SW 1271 (cell line): Measurements from ENCODE around the gene PLEKHF1.

Experiments
- DNase-seq, 2 experiments: peaks; one replicate each; lab custom pipeline; 2025; lab: John Stamatoyannopoulos, UW

The PLEKHF1 gene

DNA sequence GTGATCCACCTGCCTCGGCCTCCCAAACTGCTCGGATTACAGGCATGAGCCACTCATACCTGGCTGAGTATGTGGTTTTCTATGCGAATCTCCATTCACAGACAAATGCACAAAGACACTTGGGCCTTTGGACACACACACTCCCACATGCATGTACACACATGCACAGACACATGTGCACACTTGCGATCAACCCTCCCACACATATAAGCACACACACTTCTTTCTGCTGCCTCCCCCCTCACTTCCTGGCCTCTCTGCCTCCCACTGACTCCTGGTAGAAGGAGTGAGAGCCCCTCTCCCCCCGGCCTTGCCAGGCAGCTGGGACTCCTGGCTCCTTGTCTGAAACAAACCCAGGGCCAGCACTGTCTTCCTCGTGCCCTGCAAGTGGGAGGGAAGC is 29.3 kb upstream of the PLEKHF1 start:
- no peak for DNase-seq

DNA sequence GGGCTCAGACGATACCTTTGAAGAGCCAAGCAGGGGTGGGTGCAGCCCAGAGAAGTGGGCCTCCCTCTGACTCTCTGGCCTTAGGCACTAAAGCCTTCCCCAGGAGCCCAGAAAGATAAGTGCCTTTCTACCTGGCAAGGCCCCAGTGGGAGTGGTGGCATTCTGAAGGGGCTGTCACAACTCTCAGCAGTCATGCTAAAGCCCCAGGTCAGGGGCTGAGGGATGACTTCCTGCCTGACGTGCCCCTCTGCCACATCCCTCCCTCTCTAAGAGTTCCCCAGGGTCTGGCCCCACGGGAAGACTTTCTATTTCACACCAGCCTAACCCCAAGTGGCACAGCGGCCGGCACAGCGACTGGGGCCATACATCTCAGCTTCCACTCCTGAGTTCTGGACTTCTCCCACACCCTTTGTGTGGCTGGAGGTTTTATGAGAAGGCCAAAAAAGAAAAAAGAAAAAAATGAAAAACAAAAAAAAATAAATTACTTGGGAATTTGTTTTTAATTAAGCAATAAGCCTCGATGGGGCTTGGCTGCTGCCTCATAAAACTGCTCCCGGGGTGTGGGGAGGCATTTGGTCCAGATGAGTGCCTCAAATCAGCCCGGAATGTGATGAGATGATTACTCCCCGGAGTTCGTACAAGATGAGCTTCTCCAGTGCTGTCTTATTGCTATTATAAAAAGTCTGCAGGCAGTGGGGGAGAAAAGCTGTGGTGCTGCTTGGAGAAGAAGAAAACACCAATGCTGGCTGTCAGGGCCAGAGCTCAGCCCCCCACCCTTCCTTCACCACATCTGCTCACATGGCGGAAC is 28.5 kb upstream of the PLEKHF1 start:
- no peak for DNase-seq

DNA sequence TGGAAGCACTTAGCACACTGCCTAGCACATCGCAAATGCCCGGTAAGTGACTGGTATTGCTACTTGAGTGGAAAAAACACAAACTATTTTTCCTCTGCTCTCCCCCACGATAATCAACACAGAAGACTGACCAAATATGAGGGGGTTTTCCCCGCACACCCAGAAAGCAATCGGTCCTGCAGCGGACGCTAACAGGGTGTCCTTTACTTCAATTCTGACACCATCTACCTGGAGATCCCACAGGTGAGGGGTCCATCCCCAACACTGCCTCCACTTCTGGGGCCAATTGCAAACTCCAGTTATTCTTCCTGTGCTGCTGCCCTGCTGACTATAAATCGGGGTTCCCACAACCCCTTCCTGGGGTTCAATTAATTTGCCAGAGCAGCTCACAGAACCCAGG is 26.2 kb upstream of the PLEKHF1 start:
- no peak for DNase-seq

DNA sequence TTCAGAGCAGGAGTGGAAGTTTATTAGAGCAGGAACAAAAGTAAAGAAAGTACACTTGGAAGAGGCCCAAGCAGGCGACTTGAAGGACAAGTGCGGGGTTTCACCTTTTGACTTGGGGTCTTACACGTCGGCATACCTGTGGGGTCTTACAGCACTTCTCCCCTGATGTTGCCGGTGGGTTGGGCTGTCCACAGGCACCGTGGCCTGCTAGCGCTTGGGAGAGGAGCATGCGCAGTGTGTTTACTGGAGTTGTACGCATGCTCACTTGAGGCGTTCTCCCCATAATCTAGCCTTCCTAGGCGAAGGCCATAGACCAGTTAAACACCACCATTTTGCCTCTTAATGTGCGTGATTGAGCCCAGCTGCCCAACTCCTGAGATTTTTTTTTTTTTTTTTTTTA is 25.0 kb upstream of the PLEKHF1 start:
- no peak for DNase-seq

DNA sequence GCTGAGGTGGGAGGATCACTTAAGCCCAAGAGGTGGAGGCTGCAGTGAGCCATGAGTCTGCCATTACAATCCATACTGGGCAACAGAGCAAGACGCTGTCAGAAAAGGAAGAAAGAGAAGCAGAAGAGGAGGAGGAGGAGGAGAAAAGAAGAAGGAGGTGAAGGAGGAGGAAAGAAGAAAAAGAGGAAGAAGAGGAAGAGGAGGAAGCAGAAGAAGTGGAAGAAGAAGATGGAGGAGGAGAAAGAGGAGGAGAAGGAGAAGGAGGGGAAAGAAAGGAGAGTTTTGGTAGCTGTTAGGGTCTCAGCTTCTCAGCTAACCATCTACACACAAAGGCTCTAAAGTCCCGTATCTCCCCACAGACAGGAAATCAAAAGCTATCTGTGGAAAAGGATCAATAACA is 23.7 kb upstream of the PLEKHF1 start:
- no peak for DNase-seq

DNA sequence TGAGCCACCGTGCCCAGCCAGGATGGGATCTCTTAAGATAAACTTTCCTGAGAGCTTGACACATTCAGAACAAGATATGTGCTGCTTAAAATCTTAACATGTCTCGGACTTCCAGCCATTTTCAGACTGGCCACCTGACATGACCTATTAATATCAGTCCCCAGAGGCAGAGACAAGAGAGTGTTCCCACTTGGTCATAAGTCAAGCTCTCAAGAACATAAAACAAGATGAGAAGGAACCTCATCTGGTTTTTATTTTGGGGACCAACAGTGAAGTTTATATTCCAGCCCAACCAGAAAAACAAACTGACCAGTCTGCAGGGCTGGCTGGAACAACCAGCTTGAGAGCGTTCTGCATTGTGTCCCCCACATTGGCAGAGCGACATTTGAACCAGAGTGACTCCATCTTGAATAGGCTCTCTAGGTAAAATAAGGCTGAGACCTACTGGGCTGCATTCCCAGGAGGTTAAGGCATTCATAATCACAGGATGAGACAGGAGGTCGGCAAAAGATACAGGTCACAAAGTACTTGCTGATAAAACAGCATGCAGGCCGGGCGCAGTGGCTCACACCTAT is 21.8 kb upstream of the PLEKHF1 start:
- no peak for DNase-seq

DNA sequence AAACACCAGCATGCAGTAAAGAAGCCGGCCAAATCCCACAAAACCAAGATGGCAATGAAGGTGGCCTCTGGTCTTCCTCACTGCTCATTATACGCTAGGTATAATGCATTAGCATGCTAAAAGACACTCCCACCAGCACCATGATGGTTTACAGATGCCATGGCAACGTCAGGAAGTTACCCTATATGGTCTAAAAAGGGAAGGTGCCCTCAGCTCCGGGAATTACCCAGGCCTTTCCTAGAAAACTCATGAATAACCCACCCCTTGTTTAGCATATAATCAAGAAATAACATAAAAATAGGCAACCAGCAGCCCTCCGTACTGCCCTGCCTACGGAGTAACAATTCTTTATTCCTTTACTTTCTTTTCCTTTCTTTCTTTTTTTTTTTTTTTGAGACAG is 21.1 kb upstream of the PLEKHF1 start:
- DNase-seq = no peak

DNA sequence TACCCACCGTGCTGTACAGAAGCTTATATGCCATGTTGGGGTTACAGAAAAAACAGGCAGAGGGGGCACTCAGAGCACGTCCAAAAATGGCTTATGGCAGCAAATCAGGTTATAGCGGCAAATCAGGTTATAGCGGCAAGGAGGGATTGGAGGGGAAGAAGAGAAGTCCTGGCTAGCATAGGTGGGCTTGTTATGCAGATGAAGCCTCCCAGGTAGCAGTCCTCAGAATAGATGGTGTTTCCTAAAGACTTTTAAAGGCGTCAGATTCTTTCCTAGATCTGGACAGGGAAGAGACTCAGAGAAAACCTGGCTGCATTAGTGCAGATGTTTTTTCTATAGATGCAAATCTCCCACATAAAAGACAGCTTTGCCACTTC is 19.8 kb upstream of the PLEKHF1 start:
- DNase-seq = no peak

DNA sequence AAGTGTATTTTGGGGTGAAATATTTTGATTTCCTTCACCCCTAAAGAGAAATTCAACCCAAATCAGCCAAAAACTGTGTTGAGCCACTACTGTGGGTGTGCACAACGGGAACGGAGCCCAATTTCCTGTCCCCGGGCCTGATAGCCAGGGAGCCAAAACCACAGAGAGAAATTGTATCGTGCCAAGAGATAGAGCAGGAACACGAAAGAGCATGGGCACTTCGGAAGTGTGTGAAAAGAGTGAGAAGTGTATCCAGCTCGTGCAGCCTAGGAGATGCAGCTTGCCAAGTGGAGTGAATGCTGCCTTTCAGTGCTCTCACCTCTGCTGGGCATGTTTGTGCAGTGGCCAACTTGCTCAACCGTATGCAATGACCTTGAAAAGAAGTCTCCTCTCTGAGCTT is 19.4 kb upstream of the PLEKHF1 start:
- no peak for DNase-seq

DNA sequence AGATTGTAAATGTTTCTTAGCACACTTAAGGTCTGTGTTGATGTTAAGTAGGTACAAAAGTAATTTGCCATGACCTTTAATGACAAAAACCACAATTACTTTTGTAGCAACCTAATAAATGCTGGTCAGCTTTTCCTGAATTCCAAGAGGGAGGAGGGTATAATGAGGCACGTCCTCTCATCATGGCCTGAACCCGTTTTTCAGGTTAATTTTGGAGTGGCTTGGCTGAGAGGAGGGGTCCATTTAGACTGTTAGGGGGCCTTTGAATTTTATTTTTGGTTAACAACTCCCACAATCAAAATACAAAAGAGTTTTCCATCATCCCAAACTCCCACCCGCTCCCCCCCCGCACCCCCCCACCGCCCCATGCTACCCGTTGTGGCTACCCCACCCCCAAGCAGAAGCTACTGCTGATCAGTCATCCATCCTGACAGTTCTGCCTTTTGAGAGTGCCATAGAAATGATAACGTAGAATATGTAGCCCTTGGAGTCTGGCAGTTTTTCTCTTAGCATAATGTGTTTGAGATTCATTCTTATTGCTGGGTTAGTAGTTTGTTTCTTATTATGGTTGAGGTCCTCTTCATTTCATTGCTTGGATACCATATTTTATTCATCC is 14.4 kb upstream of the PLEKHF1 start:
- DNase-seq = no peak

DNA sequence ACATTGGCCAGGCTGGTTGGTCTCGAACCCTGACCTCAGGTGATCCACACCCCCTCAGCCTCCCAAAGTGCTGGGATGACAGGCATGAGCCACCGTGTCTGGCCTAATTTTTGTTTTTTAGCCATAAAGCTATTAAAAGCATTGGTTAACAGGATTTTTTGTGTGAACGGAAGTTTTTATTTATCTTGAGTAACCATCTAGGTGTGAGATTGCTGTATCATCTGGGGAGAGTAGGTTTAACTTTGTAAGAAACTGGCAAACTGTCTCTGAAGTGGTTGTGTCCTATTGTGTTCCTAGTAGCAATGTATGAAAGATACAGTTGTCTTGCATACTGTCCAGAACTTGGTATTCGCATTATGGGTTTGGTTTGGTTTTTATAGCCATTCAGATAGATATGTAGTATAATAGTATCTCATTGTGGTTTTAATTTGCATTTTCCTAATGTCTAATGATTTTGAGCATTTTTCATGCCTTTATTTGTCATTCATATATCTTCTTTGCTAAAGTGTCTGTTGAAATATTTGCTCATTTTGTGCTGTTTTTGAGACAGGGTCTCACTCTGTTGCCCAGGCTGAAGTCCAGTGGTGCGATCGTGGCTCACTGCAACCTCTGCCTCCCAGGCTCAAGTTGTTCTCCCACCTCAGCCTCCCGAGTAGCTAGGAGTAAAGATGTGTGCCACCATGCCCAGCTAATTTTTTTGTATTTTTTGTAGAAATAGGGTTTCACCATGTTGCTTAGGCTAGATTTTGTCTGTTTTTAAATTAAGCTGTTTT is 13.5 kb upstream of the PLEKHF1 start:
- no peak for DNase-seq

DNA sequence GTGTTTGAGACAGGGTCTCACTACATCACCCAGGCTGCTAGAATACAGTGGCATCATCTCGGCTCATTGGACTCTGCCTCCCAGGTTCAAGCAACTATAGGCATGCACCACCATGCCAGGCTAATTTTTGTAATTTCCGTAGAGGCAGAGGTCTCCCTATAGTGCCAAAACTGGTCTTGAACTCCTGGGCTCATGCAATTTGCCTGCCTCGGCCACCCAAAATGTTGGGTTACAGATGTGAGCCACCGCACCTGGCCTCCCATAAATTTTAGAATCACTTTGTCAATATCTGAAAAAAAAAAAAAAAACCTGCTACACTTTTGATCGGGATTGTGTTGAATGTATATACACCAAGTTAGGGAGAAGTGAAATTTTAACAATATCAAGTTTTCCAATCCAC is 11.9 kb upstream of the PLEKHF1 start:
- no peak for DNase-seq

DNA sequence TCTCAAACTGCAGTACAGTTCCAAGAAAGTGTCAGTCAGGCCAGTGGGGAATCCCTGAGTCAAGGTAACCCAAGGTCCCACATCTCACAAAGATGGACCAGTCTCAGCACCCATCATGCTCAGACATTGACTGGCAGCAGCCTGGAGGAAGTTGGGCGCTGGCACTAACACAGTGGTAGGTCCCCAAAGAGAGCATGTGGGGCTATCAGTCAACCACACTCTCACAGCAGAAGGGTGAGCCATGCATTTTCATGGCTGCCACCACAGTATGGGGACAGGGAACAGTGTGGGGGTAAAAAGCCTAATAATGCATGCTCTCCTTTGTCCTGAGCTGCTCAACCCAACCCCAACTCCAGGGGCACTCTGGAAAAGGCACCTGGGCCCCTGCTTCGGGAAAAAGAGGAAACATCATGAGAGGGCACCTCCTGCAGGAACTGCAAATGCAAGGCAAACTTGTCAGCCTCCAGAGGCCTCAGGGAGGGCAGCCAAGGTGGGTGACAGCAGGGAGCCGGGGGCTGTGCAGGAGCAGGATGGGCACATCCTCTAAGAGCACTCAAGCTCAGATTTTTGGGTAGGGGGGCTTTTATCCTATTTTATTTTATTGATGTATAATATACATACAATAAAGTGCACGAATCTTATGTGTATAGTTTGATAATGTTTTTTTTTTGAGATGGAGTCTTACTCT is 9.5 kb upstream of the PLEKHF1 start:
- no peak for DNase-seq

DNA sequence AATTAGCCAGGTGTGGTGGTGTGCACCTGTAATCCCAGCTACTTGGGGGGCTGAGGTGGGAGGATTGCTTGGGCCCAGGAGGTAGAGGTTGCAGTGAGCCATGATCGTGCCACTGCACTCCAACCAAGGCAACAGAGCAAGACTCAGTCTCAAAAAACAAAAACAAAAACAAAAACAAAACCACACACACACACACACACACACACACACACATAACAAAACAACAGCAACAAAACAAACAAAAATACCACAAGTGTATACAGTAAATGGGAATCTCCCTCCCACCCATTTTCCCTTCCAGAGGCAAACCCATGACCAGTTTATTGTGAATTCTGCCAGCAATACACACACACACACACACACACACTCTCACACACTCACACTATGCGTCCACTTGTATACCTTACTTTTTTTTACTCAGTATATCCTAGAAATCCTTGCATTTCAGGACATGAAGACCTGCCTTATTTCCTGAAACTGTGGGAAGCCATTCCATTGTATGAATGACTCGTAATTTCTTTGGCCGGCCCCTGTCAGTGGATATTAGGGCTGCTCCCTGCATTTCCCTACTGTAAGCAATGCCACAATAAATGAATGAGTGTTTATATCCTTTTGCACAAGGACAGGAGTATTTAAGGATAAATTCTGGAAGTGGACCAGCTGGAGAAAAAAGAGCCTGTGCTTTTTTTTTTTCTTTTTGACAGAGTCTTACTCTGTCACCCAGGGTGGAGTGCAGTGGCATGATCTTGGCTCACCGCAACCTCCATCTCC is 6.9 kb upstream of the PLEKHF1 start:
- DNase-seq = no peak

DNA sequence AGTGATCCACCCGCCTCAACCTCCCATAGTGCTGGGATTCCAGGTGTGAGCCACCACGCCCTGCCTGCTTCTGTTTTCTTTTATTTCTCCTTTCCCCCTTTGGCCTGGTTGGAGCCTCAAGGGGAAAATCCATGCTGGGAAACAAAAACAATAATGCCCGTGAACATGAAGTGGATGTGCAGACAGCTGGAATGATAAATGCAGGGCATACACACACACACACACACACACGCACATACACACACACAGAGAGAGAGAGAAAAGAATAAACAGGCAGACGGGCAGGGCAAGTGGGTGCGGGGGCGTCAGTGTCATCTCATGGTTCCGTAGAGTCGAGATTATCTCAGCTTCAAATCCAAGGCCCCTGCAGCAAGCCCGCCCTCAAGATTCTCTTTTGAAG is 4.4 kb upstream of the PLEKHF1 start:
- no peak for DNase-seq

DNA sequence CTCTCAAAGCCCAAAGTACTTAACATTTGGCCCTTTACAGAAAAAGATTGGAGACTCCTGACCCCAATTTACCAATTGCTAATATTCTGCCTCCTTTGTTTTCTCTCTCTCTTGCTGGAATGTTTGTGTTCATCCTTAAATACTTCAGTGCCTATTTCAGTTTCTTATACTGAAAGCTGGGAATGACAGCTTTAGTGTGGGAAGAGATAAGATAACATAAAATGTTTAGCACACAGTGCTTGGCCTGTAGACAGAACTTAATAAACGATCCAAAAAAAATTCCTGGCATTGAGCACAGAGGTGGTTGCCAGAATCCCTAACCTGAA is 3.0 kb upstream of the PLEKHF1 start:
- DNase-seq = no peak

DNA sequence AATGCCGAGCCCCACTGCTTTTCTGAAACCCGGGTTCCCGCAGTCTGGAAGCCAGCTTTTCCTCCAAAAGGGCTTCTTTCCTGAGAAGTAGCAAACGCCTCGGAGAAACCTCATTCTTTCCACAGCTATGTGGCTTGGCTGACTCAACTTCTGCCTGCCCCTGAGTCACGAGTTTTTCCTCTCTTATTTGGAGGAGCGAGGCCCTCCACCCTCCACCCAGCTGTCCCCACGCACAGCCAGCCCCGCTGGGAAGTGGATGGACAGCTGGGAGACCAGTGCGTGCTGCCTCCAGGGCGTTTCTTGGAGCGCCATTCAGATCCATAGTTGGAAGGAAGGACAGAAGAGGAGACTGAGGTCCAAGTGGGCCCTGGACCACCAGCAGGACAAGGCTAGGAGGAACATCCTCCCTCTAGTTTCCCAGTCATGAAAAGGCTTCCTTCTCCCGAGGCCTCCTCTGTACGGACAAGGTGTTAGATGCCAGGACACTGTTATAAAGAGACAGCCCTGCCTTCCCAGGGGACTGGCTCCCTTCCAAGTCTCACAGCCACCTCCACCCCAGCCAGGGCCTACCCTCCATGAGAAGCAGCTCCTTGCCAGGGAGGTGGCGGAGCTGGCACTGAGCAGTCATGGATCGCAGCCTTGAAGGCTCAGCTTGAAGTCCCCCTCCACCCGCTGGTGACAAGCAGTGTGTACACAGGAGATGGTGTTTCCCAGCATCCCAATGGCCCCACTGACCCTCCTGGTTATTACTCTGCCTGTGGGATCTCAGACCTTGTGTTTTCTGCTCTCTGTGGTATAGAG is 2.5 kb upstream of the PLEKHF1 start:
- peak in 1 of 2 experiments; percentile 17 for DNase-seq

DNA sequence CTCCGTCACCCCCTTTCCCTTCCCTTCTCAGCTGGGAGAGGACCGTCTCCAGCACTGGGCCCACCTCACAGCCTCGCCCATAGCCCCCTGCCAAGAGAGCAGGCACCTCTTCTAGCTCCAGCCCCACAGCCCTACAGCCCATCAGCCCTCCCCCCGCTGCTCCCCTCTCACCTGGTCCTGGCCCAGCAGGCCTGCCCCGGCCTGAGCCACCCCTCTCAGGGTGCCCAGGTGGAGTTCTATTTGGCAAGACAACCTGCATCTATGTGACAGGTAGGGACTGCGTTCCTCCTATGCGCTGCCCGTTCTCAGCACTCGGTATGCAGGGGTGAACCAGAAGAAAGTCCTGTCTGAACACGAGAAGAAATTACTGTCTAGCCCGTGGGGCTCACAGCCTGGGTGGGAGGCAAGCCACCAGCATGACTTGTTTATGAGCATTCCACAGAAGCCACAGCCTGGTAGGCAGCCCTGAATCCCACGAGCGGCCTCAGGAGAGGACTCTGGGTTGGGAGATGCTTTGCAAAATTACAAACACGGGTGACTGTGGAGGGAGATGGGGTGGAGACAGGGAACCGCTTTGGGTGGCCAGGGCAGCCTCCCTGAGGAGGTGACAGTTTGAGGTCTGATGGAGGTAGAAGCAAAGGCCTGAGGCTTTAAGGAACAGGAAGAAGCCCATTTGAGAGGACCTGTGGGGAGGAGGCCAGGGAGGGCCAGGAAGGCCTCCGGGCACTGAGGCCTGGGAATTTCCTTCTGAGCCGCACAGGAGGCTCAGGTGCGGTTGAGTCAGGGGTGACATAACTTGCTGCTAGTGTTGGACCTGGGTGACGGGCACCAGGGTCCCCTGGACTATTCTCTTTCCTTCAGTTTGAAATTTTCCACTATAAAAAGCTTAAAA is 1.2 kb upstream of the PLEKHF1 start:
- no peak for DNase-seq

DNA sequence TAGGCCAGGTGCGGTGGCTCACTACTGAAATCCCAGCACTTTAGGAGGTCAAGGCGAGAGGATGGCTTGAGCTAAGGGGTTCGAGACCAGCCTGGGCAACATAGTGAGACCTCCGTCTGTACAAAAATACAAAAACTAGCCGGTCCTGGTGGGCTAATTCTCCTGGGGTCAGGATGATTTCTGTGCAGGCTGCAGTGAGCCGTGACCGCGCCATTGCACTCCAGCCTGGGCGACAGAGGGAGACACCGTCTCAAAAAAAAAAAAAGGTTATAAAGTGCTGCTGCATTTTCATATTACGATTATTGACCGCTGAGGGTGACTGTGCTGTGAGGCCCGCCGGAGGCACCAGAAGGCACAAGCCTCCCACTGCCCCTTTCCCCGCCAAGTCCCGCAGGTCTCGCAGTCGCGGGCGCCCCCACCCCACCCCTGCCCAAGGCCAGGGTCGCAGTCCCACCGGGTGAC is 477 bp upstream of the PLEKHF1 start:
- DNase-seq = no peak
